ENCODE results near the gene DUOX2.
"Not testable (repeated sequence)": the region's sequence is repeated elsewhere in the genome, so short reads cannot be mapped to it uniquely, and the experiment has no call there.

The DUOX2 gene

DNA sequence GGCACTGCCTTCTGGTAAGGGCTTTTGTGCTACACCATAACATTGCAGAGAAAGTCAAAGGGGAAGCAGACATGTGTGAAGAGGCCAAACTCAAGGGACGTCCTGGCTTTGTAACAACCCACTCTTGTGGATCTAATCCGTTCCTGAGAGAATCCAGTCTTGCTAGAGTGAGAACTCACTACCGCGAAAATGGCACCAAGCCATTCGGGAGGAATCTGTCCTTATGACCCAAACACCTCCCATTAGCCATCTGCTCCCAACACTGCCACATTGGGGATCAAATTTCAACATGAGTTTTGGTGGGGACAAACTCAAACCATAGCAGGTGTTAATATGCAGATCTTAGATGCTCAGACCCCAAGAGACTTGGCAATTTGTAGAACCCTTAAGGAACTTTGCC is 34.8 kb downstream of the DUOX2 start:
- not testable (repeated sequence) for H3K9me3 ChIP-seq (ENCODE audit: control insufficient read depth in 1 of 2, low read length in 2 of 2)

DNA sequence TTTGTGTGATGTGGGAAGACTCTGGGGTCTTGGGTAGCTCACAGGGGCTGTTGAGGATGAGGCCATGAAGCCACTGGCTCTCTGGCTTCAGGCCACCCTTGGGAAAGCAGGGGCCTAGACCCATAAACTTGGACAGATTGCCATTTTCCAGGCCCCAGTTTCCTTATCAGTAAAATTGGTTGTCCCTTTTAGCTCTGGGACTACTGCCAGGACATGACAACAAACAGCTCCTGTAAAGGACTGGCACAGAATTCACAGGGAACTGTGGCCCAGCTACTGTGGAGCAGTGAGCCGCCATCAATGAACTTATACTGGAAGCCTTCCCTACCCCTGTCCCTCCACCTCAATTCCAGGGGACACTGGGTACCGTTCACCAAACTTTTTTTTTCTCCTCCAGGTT is 36.6 kb downstream of the DUOX2 start:
- H3K27me3 ChIP-seq (ENCODE audit: low read depth, low read length); H3K36me3 ChIP-seq (ENCODE audit: control insufficient read depth in 1 of 2, insufficient read depth in 2 of 2, low read length in 2 of 2); H3K4me3 ChIP-seq (ENCODE audit: low read depth in 1 of 2, low read length in 2 of 2); H3K27ac ChIP-seq (ENCODE audit: low read length); H3K4me1 ChIP-seq (ENCODE audit: control insufficient read depth in 1 of 2, insufficient read depth in 2 of 2, low read length in 2 of 2); H3K9me3 ChIP-seq (ENCODE audit: control insufficient read depth in 1 of 2, low read length in 2 of 2): not testable (repeated sequence)

More for the DNA sequence above, 34.8 kb downstream of the DUOX2 start:
- H3K27me3 ChIP-seq (ENCODE audit: low read depth, low read length); H3K27ac ChIP-seq (ENCODE audit: low read length); H3K4me1 ChIP-seq (ENCODE audit: control insufficient read depth in 1 of 2, insufficient read depth in 2 of 2, low read length in 2 of 2); H3K4me3 ChIP-seq (ENCODE audit: low read depth in 1 of 2, low read length in 2 of 2); H3K36me3 ChIP-seq (ENCODE audit: control insufficient read depth in 1 of 2, insufficient read depth in 2 of 2, low read length in 2 of 2): not testable (repeated sequence)

DNA sequence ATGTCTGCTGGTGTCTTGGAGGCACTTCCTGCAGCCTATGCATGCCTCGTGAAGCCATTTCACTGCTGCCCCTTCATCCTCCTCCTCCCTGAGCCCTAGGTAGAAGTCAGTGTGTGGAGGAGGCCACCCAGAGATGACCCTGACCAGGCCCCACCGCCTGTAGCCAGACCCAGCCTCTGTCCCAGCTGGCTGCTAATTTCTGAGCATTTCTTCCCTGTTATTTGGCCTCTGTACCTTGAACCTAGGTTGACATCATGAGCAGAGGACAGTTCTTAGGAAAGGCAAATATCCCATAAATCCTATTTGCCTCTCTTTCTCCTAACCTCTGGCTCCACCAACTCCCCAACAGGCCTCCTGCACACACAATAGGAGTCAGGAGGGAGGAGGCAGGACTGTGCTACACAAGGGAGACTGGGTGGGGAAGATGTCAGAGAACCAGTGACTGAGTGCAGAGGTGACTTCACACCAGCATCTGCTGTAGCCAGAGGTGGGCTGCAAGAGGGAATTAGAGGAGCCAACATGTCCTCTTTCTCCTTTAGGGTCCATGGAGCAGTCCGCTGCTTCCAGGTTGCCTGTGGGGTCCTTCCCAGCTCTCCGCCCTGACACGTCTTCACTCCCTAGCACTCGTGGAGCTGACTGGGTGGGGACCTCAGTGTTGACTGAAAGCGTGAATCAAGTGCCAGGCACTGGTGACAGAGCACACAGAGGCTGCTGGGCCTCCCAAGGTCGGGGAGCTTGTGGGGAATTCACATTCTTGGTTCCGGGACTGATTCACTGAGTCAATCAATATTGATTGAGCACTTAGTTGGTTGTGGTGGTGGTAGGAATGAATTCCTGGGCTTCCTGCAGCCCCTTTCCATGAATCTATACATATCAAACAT is 38.3 kb downstream of the DUOX2 start:
- H3K4me3 ChIP-seq (ENCODE audit: low read depth in 1 of 2, low read length in 2 of 2); H3K27ac ChIP-seq (ENCODE audit: low read length); H3K4me1 ChIP-seq (ENCODE audit: control insufficient read depth in 1 of 2, insufficient read depth in 2 of 2, low read length in 2 of 2); H3K36me3 ChIP-seq (ENCODE audit: control insufficient read depth in 1 of 2, insufficient read depth in 2 of 2, low read length in 2 of 2); H3K9me3 ChIP-seq (ENCODE audit: control insufficient read depth in 1 of 2, low read length in 2 of 2); H3K27me3 ChIP-seq (ENCODE audit: low read depth, low read length): not testable (repeated sequence)

DNA sequence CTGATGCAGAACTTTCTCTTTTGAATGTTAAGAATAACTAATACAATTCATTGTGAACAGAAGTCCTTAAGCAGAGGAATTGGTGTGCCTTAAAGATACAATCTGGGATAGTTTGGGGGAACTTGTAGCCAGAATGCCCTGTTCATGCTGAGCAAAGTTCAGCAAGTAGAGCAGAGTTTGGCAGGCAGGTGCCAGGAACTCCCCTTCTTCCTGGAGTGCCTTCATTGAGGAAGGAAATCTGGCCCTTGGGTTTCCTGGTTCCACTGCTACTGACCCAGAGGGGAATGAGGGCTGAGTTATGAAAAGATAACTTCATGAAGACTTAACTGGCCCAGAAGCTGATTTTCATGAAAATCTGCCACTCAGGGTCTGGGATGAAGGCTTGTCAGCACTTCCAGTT is 40.4 kb downstream of the DUOX2 start:
- not testable (repeated sequence) for H3K9me3 ChIP-seq (ENCODE audit: control insufficient read depth in 1 of 2, low read length in 2 of 2); H3K4me3 ChIP-seq (ENCODE audit: low read depth in 1 of 2, low read length in 2 of 2); H3K4me1 ChIP-seq (ENCODE audit: control insufficient read depth in 1 of 2, insufficient read depth in 2 of 2, low read length in 2 of 2); H3K27me3 ChIP-seq (ENCODE audit: low read depth, low read length); H3K36me3 ChIP-seq (ENCODE audit: control insufficient read depth in 1 of 2, insufficient read depth in 2 of 2, low read length in 2 of 2); H3K27ac ChIP-seq (ENCODE audit: low read length)

DNA sequence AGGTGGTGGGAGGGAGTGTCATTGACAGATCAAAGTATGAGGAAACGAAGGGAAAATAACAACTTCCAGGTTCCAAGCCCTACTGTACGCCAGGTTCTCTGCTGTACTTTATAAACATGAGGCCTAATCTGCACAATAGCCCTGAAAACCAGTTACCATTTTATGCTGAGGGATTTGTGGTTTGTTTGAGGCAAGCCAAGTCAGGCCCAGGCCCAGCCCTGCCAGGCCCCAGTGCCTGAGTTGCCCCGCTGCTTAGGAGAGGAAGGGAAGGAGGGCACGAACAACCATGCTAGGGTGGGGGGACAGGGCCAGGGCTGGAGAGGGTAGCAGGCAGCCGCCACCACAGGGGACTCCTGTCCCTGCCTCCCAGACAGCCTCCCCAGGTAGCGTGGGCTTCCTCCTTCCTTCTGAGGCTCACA is 44.0 kb downstream of the DUOX2 start:
- H3K27me3 ChIP-seq (ENCODE audit: low read depth, low read length); H3K9me3 ChIP-seq (ENCODE audit: control insufficient read depth in 1 of 2, low read length in 2 of 2); H3K4me1 ChIP-seq (ENCODE audit: control insufficient read depth in 1 of 2, insufficient read depth in 2 of 2, low read length in 2 of 2); H3K27ac ChIP-seq (ENCODE audit: low read length); H3K4me3 ChIP-seq (ENCODE audit: low read depth in 1 of 2, low read length in 2 of 2); H3K36me3 ChIP-seq (ENCODE audit: control insufficient read depth in 1 of 2, insufficient read depth in 2 of 2, low read length in 2 of 2): not testable (repeated sequence)

DNA sequence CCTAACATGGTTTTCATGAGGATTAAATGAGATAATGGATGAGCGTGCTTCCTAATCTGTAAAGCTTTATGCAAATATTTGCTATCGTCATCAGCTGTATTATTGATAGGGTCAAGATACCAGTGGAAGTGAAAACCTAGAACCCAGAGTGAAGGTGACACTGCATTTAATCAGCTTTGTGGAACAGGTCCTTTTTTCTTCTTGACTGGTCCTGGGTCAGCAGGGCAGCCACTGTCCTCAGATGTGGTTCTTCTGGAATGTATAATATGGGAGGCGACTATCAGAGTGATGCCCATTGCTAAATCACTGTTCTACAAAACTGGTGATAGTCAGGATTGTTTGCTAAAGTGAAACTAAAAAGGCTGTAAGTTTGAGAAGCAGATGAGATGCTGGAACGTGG is 49.6 kb downstream of the DUOX2 start:
- Histone ChIP-seq H3K9me3 (ENCODE audit: control insufficient read depth in 1 of 2, low read length in 2 of 2) (no peaks in the 10 kb centered on the region), H3K4me1 (ENCODE audit: control insufficient read depth in 1 of 2, insufficient read depth in 2 of 2, low read length in 2 of 2) (no peaks in the 10 kb centered on the region), H3K27me3 (ENCODE audit: low read depth, low read length) (no peaks in the 10 kb centered on the region), H3K4me3 (ENCODE audit: low read depth in 1 of 2, low read length in 2 of 2) (no peak overlapping the region), H3K36me3 (ENCODE audit: control insufficient read depth in 1 of 2, insufficient read depth in 2 of 2, low read length in 2 of 2) (no peaks in the 10 kb centered on the region), H3K27ac (ENCODE audit: low read length) (no peak overlapping the region)

DNA sequence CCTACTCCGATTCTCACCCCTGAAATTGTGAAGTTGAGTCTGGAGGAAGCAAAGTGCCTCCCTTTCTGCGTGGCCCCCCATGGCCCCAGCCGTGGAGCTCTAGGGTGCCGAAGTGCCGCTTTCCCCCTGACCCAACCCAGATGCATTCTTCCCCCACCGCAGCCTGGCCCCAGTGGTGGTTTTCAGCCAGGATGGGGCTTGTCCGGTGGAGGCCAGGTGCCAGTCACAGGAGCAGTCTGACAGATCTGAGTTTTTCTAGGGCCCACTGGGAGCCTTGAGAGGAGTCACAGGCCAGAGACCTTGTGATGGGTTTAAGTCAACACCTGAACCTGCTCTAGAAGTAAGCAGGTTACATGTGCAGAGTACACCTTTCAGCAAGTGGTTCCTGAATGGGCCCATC is 51.7 kb downstream of the DUOX2 start:
- not testable (repeated sequence) for H3K36me3 ChIP-seq (ENCODE audit: control insufficient read depth in 1 of 2, insufficient read depth in 2 of 2, low read length in 2 of 2); H3K9me3 ChIP-seq (ENCODE audit: control insufficient read depth in 1 of 2, low read length in 2 of 2); H3K4me3 ChIP-seq (ENCODE audit: low read depth in 1 of 2, low read length in 2 of 2); H3K27me3 ChIP-seq (ENCODE audit: low read depth, low read length); H3K27ac ChIP-seq (ENCODE audit: low read length); H3K4me1 ChIP-seq (ENCODE audit: control insufficient read depth in 1 of 2, insufficient read depth in 2 of 2, low read length in 2 of 2)

DNA sequence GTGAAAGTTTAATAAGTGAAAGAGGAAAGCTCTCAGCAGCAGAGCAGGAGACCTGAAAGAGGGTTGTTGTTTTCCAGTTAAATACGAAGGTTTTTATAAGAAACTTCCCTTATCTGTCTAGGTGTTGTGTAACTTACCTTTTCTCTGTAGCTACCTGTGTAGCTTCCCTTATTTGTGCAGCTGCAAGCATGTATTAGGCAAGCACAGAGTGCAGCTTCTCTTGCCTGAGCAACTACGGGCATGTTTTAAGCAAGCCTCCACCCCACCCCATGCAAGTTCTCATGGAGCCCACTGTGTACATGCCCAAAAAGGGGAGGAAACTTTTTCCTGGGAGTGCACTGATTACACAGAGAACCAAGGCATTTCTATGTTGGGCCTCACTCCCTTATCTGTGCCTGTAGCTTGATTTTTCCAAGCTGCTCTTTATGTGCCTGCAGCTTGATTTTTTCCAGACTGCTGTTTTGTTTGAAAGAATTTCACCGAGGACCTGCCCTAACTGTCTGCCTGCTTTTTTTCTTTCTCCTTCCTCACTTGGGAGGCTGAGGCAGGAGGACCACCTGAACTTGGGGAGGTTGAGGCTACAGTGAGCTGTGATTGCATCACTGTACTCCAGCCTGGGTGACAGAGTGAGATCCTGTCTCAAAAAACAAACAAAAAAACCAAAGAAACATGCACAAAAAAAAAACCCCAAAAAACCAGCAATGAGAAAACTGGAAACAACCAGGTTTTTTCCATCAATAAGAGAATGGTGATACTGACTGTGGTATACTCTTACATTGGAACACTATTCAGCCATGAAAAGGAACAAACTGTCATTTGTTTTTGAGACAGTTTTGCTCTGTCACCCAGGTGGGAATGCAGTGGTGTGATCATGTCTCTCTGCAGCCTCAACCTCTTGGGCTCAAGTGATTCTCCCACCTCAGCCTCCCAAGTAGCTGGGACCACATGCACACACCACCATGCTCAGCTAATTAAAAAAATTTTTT is 55.0 kb downstream of the DUOX2 start:
- not testable (repeated sequence) for H3K4me1 ChIP-seq (ENCODE audit: control insufficient read depth in 1 of 2, insufficient read depth in 2 of 2, low read length in 2 of 2); H3K4me3 ChIP-seq (ENCODE audit: low read depth in 1 of 2, low read length in 2 of 2)

DNA sequence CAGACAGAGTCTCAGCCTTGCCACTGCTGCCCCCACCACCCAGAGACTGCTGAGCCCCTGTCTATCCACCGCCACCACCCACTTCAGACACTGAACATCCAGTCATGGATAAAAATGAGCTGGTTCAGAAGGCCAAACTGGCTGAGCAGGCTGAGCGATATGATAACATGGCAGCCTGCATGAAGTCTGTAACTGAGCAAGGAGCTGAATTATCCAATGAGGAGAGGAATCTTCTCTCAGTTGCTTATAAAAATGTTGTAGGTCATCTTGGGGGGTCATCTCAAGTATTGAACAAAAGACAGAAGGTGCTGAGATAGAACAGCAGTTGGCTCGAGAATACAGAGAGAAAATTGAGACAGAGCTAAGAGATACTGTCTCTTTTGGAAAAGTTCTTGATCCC is 61.3 kb downstream of the DUOX2 start:
- not testable (repeated sequence) for H3K4me3 ChIP-seq (ENCODE audit: low read depth in 1 of 2, low read length in 2 of 2); H3K4me1 ChIP-seq (ENCODE audit: control insufficient read depth in 1 of 2, insufficient read depth in 2 of 2, low read length in 2 of 2); H3K27ac ChIP-seq (ENCODE audit: low read length); H3K9me3 ChIP-seq (ENCODE audit: control insufficient read depth in 1 of 2, low read length in 2 of 2); H3K27me3 ChIP-seq (ENCODE audit: low read depth, low read length); H3K36me3 ChIP-seq (ENCODE audit: control insufficient read depth in 1 of 2, insufficient read depth in 2 of 2, low read length in 2 of 2)

More for the DNA sequence above, 55.0 kb downstream of the DUOX2 start:
- H3K27me3 ChIP-seq (ENCODE audit: low read depth, low read length); H3K36me3 ChIP-seq (ENCODE audit: control insufficient read depth in 1 of 2, insufficient read depth in 2 of 2, low read length in 2 of 2); H3K27ac ChIP-seq (ENCODE audit: low read length); H3K9me3 ChIP-seq (ENCODE audit: control insufficient read depth in 1 of 2, low read length in 2 of 2): not testable (repeated sequence)

DNA sequence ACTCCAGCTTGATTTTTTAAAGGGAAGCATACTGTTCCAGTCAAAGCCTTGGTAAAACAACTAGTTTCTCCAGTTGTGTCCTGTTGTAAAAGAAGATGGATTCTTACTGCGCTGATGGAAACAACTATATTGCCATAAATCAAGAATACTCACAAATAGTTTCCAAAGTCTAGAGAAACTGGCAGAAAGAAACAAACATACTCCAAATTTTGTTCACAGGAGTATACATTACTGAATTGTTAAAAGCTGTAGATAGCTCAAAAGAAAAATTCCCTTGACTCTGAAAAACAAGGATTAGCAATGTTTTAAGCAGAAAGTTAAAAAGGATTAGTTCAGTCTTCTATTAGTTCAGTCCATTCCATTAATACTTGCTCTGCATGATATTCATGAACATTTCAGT is 63.4 kb downstream of the DUOX2 start:
- peaks cover 0 to 4% of the 10 kb centered on the region in 2 donors for H3K36me3 ChIP-seq (ENCODE audit: control insufficient read depth in 1 of 2, insufficient read depth in 2 of 2, low read length in 2 of 2)
- H3K4me3 ChIP-seq (ENCODE audit: low read depth in 1 of 2, low read length in 2 of 2), result no peak overlapping the region
- H3K27me3 ChIP-seq (ENCODE audit: low read depth, low read length), result no peaks in the 10 kb centered on the region
- no peak overlapping the region for H3K27ac ChIP-seq (ENCODE audit: low read length)
- no peaks in the 10 kb centered on the region for H3K9me3 ChIP-seq (ENCODE audit: control insufficient read depth in 1 of 2, low read length in 2 of 2)
- H3K4me1 ChIP-seq (ENCODE audit: control insufficient read depth in 1 of 2, insufficient read depth in 2 of 2, low read length in 2 of 2), result no peaks in the 10 kb centered on the region

DNA sequence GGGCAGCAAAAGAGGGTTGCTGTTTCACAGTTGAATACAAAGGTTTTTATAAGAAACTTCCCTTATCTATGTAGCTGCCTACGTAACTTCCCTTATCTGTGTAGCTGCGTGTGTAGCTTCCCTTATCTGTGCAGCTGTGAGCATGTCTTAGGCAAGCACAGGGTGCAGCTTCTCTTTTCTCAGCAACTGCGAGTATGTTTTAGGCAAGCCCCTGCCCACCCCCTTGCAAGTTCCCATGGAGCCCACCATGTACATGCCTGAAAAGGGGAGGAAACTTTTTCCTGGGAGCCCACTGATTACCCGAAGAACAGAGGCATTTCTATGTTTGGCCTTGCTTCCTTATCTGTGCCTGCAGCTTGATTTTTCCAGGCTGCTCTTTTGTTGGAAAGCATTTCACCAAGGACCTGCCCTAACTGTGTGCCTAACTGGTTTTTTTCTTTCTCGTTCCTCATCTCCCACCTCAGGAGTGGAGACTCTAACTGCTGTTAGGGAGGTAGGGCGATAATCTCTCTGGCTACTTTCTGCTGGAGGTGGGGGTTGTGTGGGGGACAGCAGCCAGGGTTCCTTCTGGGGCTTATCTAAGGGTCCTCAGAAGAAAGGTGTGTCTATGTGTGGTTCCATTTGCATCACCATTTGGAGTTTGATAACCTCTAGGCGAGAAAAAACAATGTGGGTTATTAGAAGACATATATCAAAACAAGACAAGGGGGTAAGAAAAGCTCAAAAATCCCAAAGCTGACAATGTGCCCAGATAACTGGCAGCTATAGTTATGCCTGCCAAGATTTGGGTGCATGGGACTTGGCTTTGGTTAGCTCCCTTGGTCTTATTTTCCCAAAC is 65.0 kb downstream of the DUOX2 start:
- H3K4me3 ChIP-seq (ENCODE audit: low read depth in 1 of 2, low read length in 2 of 2), result no peak overlapping the region
- H3K27ac ChIP-seq (ENCODE audit: low read length), result peak overlapping the region; percentile 56
- no peaks in the 10 kb centered on the region for H3K9me3 ChIP-seq (ENCODE audit: control insufficient read depth in 1 of 2, low read length in 2 of 2)
- H3K36me3 ChIP-seq (ENCODE audit: control insufficient read depth in 1 of 2, insufficient read depth in 2 of 2, low read length in 2 of 2), result peaks cover 0 to 4% of the 10 kb centered on the region in 2 donors
- no peaks in the 10 kb centered on the region for H3K4me1 ChIP-seq (ENCODE audit: control insufficient read depth in 1 of 2, insufficient read depth in 2 of 2, low read length in 2 of 2)
- no peaks in the 10 kb centered on the region for H3K27me3 ChIP-seq (ENCODE audit: low read depth, low read length)
